RCC 7860 (cell line): ENCODE data around the gene CAPN10.

Experiments
- DNase-seq: peaks from one replicate; pipeline ENCODE4 v3.0.0-alpha.2; 2015; ENCODE audit warnings: low spot score
- FAIRE-seq: peaks from 2 replicates; lab custom pipeline; 2012; peaks lifted over from hg19 to GRCh38; lab: Jason Lieb, UNC

The CAPN10 gene

GRCh38 chr2:240620859-240621258 lies 34.3 kb downstream of the CAPN10 start:
- DNase-seq (no peak), FAIRE-seq (no peak)

GRCh38 chr2:240622060-240622411 lies 35.5 kb downstream of the CAPN10 start:
- FAIRE-seq (no peak), DNase-seq (no peak)

GRCh38 chr2:240622531-240623235 lies 36.1 kb downstream of the CAPN10 start:
- FAIRE-seq (no peak), DNase-seq (no peak)

GRCh38 chr2:240623531-240624010 lies 37.0 kb downstream of the CAPN10 start:
- FAIRE-seq: no peak

GRCh38 chr2:240624011-240624949 lies 37.7 kb downstream of the CAPN10 start:
- FAIRE-seq: no peak
- DNase-seq: no peak

More at GRCh38 chr2:240623531-240624010, 37.0 kb downstream of the CAPN10 start:
- DNase-seq: no peak

- peak; percentile 75 for DNase-seq
- FAIRE-seq: peak; percentile 48
Measured at GRCh38 chr2:240624950-240625621, 38.6 kb downstream of the CAPN10 start, which contains the start of gene GPR35. GPR35 (plus strand) TSS chr2:240625480; CDS start chr2:240629953, 4,473 bp downstream.

GRCh38 chr2:240626531-240627300 lies 40.2 kb downstream of the CAPN10 start:
- DNase-seq: no peak
- no peak for FAIRE-seq

- no peak for FAIRE-seq
- no peak for DNase-seq
Measured at GRCh38 chr2:240627736-240628506, 41.4 kb downstream of the CAPN10 start.

- DNase-seq (no peak), FAIRE-seq (no peak)
Measured at GRCh38 chr2:240628507-240628807, 41.9 kb downstream of the CAPN10 start.

- FAIRE-seq: no peak
- no peak for DNase-seq
Measured at GRCh38 chr2:240628808-240629618, 42.5 kb downstream of the CAPN10 start.

GRCh38 chr2:240629619-240629967 lies 43.1 kb downstream of the CAPN10 start:
- DNase-seq (no peak), FAIRE-seq (no peak)

- no peak for FAIRE-seq
- DNase-seq: no peak
Measured at GRCh38 chr2:240629968-240630770, 43.6 kb downstream of the CAPN10 start.

GRCh38 chr2:240630771-240631547 lies 44.4 kb downstream of the CAPN10 start:
- FAIRE-seq (no peak), DNase-seq (no peak)

- FAIRE-seq: no peak
Measured at GRCh38 chr2:240631548-240632305, 45.2 kb downstream of the CAPN10 start.

GRCh38 chr2:240632306-240632721 lies 45.8 kb downstream of the CAPN10 start:
- FAIRE-seq (no peak), DNase-seq (no peak)

More at GRCh38 chr2:240631548-240632305, 45.2 kb downstream of the CAPN10 start:
- no peak for DNase-seq

GRCh38 chr2:240635121-240635997 lies 48.8 kb downstream of the CAPN10 start:
- DNase-seq: no peak
- no peak for FAIRE-seq
